Stimulated activated effector memory CD8-positive, alpha-beta T cell treated with anti-CD3 and anti-CD28 coated beads, Interleukin-12 subunit alpha, Interleukin-12 subunit beta, amount 100 ng/mL, for 72 hours (primary cell): ENCODE measurements around the gene ZP1.
"Not testable (repeated sequence)": the region's sequence is repeated elsewhere in the genome, so short reads cannot be mapped to it uniquely, and the experiment has no call there.

Experiments
- ATAC-seq: fragments of 150-1000 bp; cut with Tn5 transposase; 2 replicates; pipeline ENCODE4 v1.10.0; 2021
- DNase-seq, 2 donors: peaks; one replicate each; pipeline ENCODE4 v3.0.0; 2021 to 2022; ENCODE audit warnings: low spot score in 2 of 2
- H3K27ac Mint-ChIP-seq: one replicate; pipeline ENCODE4 v1.8.0; 2022; ENCODE audit warnings: mild to moderate bottlenecking, mixed read lengths
- H3K36me3 Mint-ChIP-seq: one replicate; pipeline ENCODE4 v1.8.0; 2022; ENCODE audit warnings: mild to moderate bottlenecking, mixed read lengths
- H3K4me1 Mint-ChIP-seq: one replicate; pipeline ENCODE4 v1.8.0; 2022; ENCODE audit warnings: mixed read lengths
- H3K4me3 Mint-ChIP-seq: one replicate; pipeline ENCODE4 v1.8.0; 2022; ENCODE audit warnings: mild to moderate bottlenecking, mixed read lengths
- H3K9me3 Mint-ChIP-seq: one replicate; pipeline ENCODE4 v1.8.0; 2022; ENCODE audit warnings: mixed read lengths

Gene ZP1

DNA sequence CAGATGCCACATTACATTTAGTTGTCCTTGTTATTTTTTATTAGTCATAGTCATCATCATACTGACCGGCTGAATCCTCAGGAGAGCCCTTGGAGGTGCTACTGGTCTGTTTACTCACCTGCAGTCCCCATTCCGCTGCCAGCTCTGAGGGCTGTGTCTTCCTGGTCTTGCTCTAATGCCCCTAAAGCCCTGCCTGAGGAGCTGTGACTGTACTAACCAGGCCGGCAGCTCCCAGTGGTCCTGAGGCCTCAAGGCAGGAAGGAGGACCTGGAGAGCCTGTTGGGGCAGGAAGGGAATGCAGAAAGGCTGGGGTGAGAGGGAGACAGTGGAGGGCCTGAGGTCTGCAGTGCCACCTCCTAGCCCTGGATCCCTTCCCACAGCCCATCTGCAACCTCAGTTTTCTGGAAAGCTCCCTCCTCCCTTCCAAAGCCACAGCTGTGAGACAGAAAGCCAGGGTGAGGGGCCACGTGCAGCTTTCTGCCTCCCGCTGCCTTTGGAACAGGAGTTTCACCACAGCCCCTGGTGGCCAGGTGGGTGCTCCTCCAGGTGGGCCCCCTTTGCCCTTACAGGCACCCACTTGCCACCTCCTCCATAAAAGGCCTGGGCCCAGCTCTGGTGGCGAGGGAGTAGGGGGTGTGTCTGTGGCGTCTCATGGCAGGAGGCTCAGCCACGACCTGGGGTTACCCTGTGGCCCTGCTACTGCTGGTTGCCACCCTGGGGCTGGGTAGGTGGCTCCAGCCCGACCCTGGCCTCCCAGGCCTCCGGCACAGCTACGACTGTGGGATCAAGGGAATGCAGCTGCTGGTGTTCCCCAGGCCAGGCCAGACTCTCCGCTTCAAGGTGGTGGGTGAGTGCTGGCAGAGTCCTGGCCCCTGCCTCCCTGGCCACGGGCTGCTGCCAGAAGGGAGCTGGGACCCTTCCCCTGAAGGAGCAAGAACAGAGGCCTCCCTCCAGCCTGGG lies at the start of gene ZP1:
Gene ZP1 (plus strand): TSS at position 632 of the 960 bp plus-strand sequence. CDS start 20 bp downstream, at position 652.
- H3K27ac Mint-ChIP-seq = no peak within 1 kb of the TSS
- no peaks in the 10 kb centered on the region for H3K4me1 Mint-ChIP-seq
- H3K9me3 Mint-ChIP-seq = no peaks in the 10 kb centered on the region
- no peak for DNase-seq
- no peaks in the 10 kb centered on the region for H3K36me3 Mint-ChIP-seq
- ATAC-seq = no peak
- no peak within 1 kb of the TSS for H3K4me3 Mint-ChIP-seq

GRCh38 chr11:60818057-60818456 lies 49.3 kb upstream of the ZP1 start:
- H3K4me1 Mint-ChIP-seq = no peaks in the 10 kb centered on the region
- no peak for DNase-seq
- H3K9me3 Mint-ChIP-seq = no peaks in the 10 kb centered on the region
- H3K36me3 Mint-ChIP-seq = no peaks in the 10 kb centered on the region
- ATAC-seq = no peak
- H3K4me3 Mint-ChIP-seq = no peak overlapping the region
- H3K27ac Mint-ChIP-seq = no peak overlapping the region

GRCh38 chr11:60821827-60822599 lies 45.3 kb upstream of the ZP1 start:
- no peaks in the 10 kb centered on the region for H3K9me3 Mint-ChIP-seq
- ATAC-seq = no peak
- DNase-seq = no peak
- no peak overlapping the region for H3K4me3 Mint-ChIP-seq
- no peaks in the 10 kb centered on the region for H3K4me1 Mint-ChIP-seq
- peak overlapping the region; percentile 56 for H3K27ac Mint-ChIP-seq
- H3K36me3 Mint-ChIP-seq = no peaks in the 10 kb centered on the region

- H3K27ac Mint-ChIP-seq, H3K4me1 Mint-ChIP-seq, ATAC-seq, H3K36me3 Mint-ChIP-seq, H3K9me3 Mint-ChIP-seq, DNase-seq, H3K4me3 Mint-ChIP-seq: not testable (repeated sequence)
Measured at GRCh38 chr11:60823745-60824306, 43.5 kb upstream of the ZP1 start.

DNA sequence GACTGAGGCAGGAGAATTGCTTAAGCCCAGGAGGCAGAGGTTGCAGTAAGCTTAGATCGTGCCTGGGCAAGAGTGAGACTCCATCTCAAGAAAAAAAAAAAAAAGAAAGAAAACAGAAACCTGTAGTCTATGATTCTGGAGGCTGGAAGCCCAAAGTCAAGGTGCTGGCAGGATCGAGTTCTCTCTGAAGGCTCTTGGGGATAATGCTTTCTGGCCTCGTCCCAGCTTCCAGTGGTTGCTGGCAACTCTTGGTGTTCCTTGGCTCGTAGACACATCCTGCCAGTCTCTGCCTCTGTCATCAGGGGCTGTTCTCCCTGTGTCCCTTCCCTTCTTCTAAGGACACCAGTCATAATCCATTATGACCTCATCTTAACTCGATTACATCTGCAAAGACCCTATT lies 42.2 kb upstream of the ZP1 start:
- H3K36me3 Mint-ChIP-seq = no peaks in the 10 kb centered on the region
- no peak for DNase-seq
- no peaks in the 10 kb centered on the region for H3K9me3 Mint-ChIP-seq
- no peak overlapping the region for H3K27ac Mint-ChIP-seq
- H3K4me1 Mint-ChIP-seq = no peaks in the 10 kb centered on the region
- no peak overlapping the region for H3K4me3 Mint-ChIP-seq
- no peak for ATAC-seq

GRCh38 chr11:60825790-60826189 lies 41.6 kb upstream of the ZP1 start:
- DNase-seq (no peak), ATAC-seq (no peak)
- H3K4me3 Mint-ChIP-seq = no peak overlapping the region
- no peak overlapping the region for H3K27ac Mint-ChIP-seq
- no peaks in the 10 kb centered on the region for H3K4me1 Mint-ChIP-seq
- H3K36me3 Mint-ChIP-seq = no peaks in the 10 kb centered on the region
- H3K9me3 Mint-ChIP-seq = no peaks in the 10 kb centered on the region

GRCh38 chr11:60830478-60831142 lies 36.7 kb upstream of the ZP1 start:
- Mint-ChIP-seq H3K36me3 (no peaks in the 10 kb centered on the region), H3K27ac (no peak overlapping the region), H3K4me3 (no peak overlapping the region), H3K4me1 (no peaks in the 10 kb centered on the region), H3K9me3 (no peaks in the 10 kb centered on the region)
- ATAC-seq (no peak), DNase-seq (no peak)

DNA sequence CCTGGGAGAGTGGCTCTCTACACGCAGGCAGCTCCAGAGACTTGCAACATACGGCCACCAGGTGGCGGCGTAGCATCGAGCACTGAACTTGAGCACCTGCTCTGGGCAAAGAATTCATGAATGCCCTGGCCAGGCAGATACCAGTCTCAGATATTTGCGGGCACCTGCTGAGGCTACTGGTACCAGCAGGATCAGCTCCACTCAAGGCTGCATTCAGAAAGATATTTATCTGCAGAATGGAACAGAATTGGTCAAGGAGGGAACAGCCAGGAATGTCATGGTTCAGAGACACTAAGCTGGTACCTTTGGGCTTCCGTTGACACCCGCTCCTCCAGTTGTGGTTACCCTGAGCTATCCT lies 36.2 kb upstream of the ZP1 start:
- no peak overlapping the region for H3K27ac Mint-ChIP-seq
- ATAC-seq (peak; percentile 87), DNase-seq (peak; percentile 66 to 85)
- H3K36me3 Mint-ChIP-seq = no peaks in the 10 kb centered on the region
- H3K4me1 Mint-ChIP-seq = no peaks in the 10 kb centered on the region
- no peak overlapping the region for H3K4me3 Mint-ChIP-seq
- no peaks in the 10 kb centered on the region for H3K9me3 Mint-ChIP-seq

GRCh38 chr11:60831501-60832079 lies 35.8 kb upstream of the ZP1 start:
- H3K4me1 Mint-ChIP-seq = no peaks in the 10 kb centered on the region
- H3K9me3 Mint-ChIP-seq = no peaks in the 10 kb centered on the region
- H3K27ac Mint-ChIP-seq = no peak overlapping the region
- H3K4me3 Mint-ChIP-seq = no peak overlapping the region
- no peaks in the 10 kb centered on the region for H3K36me3 Mint-ChIP-seq
- no peak for DNase-seq
- ATAC-seq = no peak

GRCh38 chr11:60834742-60835533 lies 32.4 kb upstream of the ZP1 start:
- no peak for DNase-seq
- Mint-ChIP-seq H3K4me1 (no peaks in the 10 kb centered on the region), H3K4me3 (no peak overlapping the region), H3K9me3 (no peaks in the 10 kb centered on the region), H3K36me3 (no peaks in the 10 kb centered on the region), H3K27ac (no peak overlapping the region)
- no peak for ATAC-seq

DNA sequence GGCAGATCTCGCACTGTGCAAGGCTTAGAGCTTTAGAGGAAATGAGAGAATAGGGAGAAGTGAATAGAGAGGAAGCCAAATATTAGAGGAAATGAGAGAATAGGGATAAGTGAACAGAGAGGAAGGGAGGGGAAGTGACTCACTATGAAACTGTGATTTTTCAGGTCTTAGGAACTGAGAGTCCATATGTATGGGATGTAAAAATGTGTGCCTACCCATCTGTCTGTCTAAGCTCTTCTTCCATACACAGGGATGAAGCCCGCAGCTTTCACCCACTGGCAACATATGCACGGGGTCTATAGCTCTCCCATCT lies 31.9 kb upstream of the ZP1 start:
- ATAC-seq (no peak), DNase-seq (no peak)
- peaks cover 4% of the 10 kb centered on the region for H3K4me1 Mint-ChIP-seq
- no peaks in the 10 kb centered on the region for H3K36me3 Mint-ChIP-seq
- no peak overlapping the region for H3K27ac Mint-ChIP-seq
- no peak overlapping the region for H3K4me3 Mint-ChIP-seq
- H3K9me3 Mint-ChIP-seq = no peaks in the 10 kb centered on the region

GRCh38 chr11:60836866-60837515 lies 30.4 kb upstream of the ZP1 start:
- DNase-seq (no peak), ATAC-seq (no peak)
- Mint-ChIP-seq H3K9me3 (no peaks in the 10 kb centered on the region), H3K27ac (no peak overlapping the region), H3K4me1 (peaks cover 17% of the 10 kb centered on the region), H3K36me3 (peaks cover 11% of the 10 kb centered on the region), H3K4me3 (no peak overlapping the region)

DNA sequence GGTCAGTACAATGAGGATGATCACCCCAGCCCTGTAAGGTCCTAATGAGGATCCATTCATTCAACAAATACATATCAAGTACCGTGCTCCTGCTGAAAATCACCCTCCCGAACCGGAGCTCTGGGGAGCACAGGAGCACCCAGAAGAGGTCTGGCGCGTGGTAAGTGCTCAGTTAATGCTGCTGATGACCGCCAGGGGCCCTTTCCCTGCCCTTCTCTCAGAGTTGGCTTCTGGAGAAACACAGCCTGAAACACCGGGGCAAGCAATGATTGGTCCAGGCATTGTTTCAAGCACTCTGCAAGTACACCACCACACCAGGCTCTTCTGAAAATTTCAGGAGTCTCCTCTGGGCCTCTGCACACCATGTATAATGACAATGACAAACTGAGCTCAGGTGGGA lies 29.2 kb upstream of the ZP1 start:
- Mint-ChIP-seq H3K4me3 (no peak overlapping the region), H3K36me3 (peaks cover 13% of the 10 kb centered on the region), H3K4me1 (peaks cover 25% of the 10 kb centered on the region), H3K27ac (no peak overlapping the region), H3K9me3 (no peaks in the 10 kb centered on the region)
- no peak for ATAC-seq
- DNase-seq = no peak
